NCI-H748 (cell line): ENCODE results near the gene CCDC142.
"Not testable (repeated sequence)": the region's sequence is repeated elsewhere in the genome, so short reads cannot be mapped to it uniquely, and the experiment has no call there.

Source experiments
- DNase-seq: peaks from one replicate; lab custom pipeline; 2025; ENCODE audit not compliant: unreplicated experiment; lab: John Stamatoyannopoulos, UW

CCDC142 gene

GRCh38 chr2:74442483-74443297 lies 40.1 kb downstream of the CCDC142 start:
- DNase-seq: not testable (repeated sequence)

- peak; percentile 69 for DNase-seq
These were observed 40.9 kb downstream of the CCDC142 start, which contains the start of gene RTKN for GRCh38 chr2:74441690-74442482. Gene RTKN (minus strand): TSS chr2:74441937. CDS start chr2:74441816, 121 bp downstream.

DNA sequence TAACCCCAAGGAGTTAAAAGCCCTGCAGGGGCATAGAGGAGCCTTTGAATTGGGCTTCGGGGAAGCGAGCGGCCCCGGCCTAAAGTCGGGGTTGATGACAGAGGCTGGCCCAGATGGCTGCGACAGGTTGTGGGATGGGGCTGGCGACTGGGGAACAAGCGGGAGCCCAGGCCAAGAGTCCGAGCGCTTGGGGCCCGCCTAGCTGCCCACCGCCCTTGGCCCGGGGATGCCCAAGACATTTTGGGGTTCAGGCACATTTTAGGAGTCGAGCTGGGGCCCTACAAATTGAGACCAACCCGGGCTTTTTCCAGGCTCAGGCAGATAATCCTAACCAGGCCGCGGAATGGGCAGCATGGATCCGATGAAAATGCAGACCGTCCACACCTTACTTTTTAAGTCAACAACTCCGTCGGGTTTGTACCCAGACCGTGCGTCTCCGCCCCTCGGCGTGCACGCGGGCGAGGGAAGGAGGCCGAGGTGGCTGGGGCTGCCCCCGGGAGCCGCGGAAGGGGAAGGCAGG lies 41.6 kb downstream of the CCDC142 start:
- peak; percentile 68 for DNase-seq

- peak; percentile 84 for DNase-seq
These were observed 42.2 kb downstream of the CCDC142 start for GRCh38 chr2:74440378-74441169.

- no peak for DNase-seq
These were observed 42.9 kb downstream of the CCDC142 start for GRCh38 chr2:74439803-74440377.

- DNase-seq: no peak
These were observed 43.4 kb downstream of the CCDC142 start for GRCh38 chr2:74439373-74439772.

GRCh38 chr2:74438248-74438647 lies 44.5 kb downstream of the CCDC142 start:
- DNase-seq: no peak

DNA sequence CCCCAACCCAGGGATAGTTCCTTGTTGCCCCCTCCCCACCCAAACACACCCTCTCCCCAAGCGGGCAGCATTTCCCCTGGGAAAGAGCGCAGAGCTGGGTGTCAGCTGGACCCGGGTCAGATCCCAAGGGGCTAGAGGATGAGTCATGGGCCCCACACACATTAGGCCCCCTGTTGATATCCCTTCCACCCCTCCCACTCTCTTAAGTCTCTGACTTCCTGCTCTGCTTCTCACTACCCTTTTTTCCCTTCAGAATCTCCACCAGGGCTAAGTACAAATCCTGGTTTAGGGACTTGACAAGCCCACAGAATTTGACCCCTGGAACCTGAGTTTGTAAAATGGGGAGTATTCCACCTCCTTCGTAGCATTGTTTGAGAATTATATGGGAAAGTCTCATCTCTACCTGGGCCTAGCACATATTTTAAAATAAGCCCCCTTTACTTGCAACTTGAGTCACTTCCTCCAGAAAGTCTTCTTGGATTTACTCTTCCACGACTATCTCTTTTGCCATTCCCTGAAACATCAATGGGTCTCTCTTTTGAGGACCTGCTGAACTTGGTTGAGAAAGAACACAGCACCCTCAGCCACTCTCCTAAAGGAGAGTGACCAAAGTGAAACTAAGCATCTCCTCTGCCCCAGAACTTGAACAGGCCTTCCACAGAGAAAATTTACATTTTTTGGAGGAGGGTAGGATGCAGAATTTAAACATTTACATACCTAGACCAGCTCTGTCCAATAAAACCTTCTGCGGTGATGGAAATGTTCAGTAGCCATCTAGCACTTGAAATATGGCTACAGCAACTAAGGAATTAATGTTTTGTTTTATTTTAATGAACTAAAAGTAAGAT lies 45.7 kb downstream of the CCDC142 start:
- no peak for DNase-seq

DNA sequence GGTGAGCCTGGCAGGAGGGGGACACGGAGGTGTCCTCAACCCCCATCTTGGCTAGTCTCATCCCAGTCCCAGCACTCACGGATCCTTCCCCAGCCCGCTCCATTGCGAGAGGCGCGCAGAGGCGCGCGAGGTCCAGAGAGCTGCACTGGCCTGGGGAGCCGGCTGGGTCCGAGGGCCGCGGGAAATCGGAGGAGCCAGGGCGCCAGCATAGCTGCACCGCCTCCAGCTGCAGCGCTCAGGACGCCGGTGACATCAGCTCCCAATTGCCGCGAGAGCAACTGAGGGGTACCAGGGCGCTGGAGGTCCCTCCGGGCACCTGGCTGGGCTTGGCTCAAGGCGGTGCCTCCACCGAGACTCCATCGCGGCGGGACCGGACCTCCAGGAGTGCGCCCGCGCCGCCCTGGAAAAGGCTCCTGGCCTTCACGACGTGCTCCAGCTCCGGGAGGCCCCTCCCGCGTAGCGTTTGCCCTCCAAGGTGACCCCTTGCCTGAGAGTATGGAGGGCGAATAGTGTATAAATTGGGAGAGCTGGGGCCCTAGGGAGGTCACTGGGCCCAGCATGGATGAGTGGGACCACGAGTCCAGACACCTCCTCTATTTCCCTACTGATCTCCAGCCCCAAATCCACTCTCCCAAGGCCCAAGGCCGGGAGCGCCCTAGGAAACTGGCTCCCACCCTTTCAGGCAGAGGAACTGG lies 46.5 kb downstream of the CCDC142 start:
- no peak for DNase-seq

GRCh38 chr2:74430502-74430901 lies 52.3 kb downstream of the CCDC142 start:
- no peak for DNase-seq

GRCh38 chr2:74429487-74430451 lies 53.0 kb downstream of the CCDC142 start:
- no peak for DNase-seq

DNA sequence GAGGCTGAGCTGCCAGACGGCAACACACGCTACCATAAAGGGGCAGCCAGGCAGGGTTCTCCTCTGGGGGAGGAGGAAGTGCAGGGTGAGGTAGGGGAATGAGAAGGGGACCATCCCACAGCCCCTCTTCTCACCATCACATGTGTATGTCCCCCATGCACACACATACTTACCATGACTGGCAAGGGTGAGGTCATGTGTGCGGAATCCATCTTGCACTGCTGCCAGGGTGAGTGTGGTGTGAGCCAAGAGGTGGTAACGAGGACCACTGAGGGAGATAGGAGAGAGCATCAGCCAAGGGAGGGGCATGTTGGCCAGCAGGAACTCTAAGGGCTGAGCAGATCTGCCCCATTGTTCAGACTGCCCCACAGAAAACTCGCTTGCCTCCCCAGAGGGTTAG lies 54.1 kb downstream of the CCDC142 start:
- no peak for DNase-seq

- no peak for DNase-seq
These were observed 55.2 kb downstream of the CCDC142 start for GRCh38 chr2:74427551-74427950.

DNA sequence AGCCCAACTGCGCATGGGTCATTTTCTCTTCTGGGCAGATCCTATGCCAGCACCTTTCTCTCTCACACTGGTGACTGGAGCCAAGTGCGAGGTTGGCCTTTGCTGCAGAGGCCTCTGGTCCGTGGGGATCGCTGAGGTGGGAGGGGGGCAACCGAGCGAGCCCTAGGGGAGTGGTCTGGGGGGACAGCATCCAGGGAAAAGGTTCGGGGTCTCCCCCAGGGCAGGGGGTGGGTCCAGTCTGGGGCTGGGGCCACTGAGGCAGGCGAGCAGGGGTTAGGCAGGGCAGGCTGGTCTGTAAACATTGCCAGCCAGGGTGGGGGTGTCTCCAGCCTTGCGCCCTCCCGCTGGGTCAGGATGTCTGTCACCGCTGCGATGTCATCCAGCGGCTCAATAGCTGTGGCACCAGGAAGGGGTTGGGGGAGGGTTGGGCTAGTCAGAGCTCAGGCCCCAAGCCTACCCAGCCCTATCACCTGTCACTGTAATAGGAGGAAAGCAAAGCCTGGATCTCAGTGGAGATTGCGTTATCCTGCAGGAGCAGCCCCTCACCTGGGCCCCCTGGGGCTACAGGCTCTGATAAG lies 56.5 kb downstream of the CCDC142 start:
- DNase-seq: no peak

DNA sequence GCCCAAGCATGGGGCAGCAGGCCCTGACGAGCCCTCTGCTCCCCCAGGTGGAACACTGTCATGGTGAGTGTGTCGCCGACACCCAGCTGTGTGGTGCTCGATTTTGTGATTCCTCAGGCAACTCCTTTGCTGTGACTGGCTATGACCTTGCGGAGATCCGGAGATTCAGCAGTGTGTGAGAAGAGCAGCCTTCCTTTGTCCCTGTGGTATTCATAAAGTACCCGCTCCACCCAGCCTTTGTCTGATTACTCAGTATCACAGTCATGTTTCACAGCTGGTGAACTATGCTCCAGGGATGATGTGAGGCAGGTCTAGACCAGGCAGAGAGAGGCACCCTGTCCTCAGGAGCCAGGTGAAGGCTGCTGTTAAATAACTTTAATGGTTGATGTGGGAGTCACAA lies 57.3 kb downstream of the CCDC142 start:
- no peak for DNase-seq

DNA sequence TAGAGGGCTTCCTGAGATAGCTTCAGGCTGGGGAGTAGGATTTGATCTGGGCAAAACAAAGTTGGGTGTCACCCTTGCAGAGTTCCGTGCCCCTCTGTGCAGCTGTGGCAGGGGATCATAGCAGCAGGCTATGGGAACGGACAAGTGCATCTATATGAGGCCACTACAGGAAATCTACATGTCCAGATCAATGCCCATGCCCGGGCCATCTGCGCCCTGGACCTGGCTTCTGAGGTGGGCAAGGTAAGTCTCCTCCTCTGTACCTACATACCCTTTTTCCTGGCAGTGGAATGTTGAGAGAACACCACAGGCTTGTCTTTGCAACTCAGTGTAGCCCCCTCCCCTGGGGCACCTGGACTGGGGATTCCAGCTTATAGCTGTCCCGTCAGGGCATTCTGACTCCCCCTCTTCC lies 57.8 kb downstream of the CCDC142 start:
- no peak for DNase-seq

GRCh38 chr2:74424139-74424992 lies 58.4 kb downstream of the CCDC142 start:
- DNase-seq: no peak
